Measurements from ENCODE around the gene MSI2.
"Not testable (repeated sequence)": the region's sequence is repeated elsewhere in the genome, so short reads cannot be mapped to it uniquely, and the experiment has no call there.

- not testable (repeated sequence) for TF ChIP-seq POLR2AphosphoS5, CTCF, POLR2A (IDR thresholded peaks at IDR 0.05)
Measured at GRCh38 chr17:57621791-57622190, 365.5 kb downstream of the MSI2 start.
